Activated T-helper 1 cell treated with anti-CD3 and anti-CD28 coated beads, Interleukin-12 subunit alpha, Interleukin-12 subunit beta, Interleukin-2, Interleukin-4 antibody, amounts not matched to agents 30 ng/mL and 10 ng/mL and 1 ng/mL, durations not matched to agents 14 hours and 24 hours and 36 hours (primary cell): ENCODE results near the gene FOXP1. TPM values are rescaled to one million over a fixed set of nuclear protein-coding genes. Genes with fewer than 3 reads are reported as not detected.

Experiments used
- DNase-seq: peaks from one replicate; pipeline ENCODE4 v3.0.0; 2021; ENCODE audit warnings: low spot score
- H3K27ac Mint-ChIP-seq: one replicate; pipeline ENCODE4 v1.8.0; 2021; ENCODE audit warnings: mild to moderate bottlenecking, mixed read lengths
- H3K27me3 Mint-ChIP-seq: one replicate; pipeline ENCODE4 v1.8.0; 2022; ENCODE audit warnings: mild to moderate bottlenecking, moderate library complexity, mixed read lengths; ENCODE audit not compliant: insufficient read depth
- H3K36me3 Mint-ChIP-seq: one replicate; pipeline ENCODE4 v1.8.0; 2021; ENCODE audit warnings: low read depth, mixed read lengths
- H3K4me1 Mint-ChIP-seq: one replicate; pipeline ENCODE4 v1.8.0; 2021; ENCODE audit warnings: low read depth, mixed read lengths
- H3K4me3 Mint-ChIP-seq: one replicate; pipeline ENCODE4 v1.8.0; 2021; ENCODE audit warnings: mild to moderate bottlenecking, moderate library complexity, mixed read lengths
- H3K9me3 Mint-ChIP-seq: one replicate; pipeline ENCODE4 v1.8.0; 2021; ENCODE audit warnings: mixed read lengths
- intact Hi-C: fragments of 100-400 bp; cut with micrococcal nuclease; formaldehyde crosslinking; loops from one replicate; pipeline ENCODE4 v1.15.1; 2024
- total RNA-seq: library from RNA; stranded (reverse); gene quantifications from 2 replicates; pipeline ENCODE4 v1.2.3, GENCODE V29; 2022

Gene FOXP1
- total RNA-seq, 1 donor from 2014 or later, result 97.6 TPM

- H3K27me3 Mint-ChIP-seq, result peaks cover 7% of the 10 kb centered on the region
- peaks cover 3% of the 10 kb centered on the region for H3K36me3 Mint-ChIP-seq
- intact Hi-C loops, result no loop called here
- DNase-seq, result no peak
- no peak overlapping the region for H3K27ac Mint-ChIP-seq
- no peak overlapping the region for H3K4me3 Mint-ChIP-seq
- H3K9me3 Mint-ChIP-seq, result no peaks in the 10 kb centered on the region
- peaks cover 5% of the 10 kb centered on the region for H3K4me1 Mint-ChIP-seq
Observed at GRCh38 chr3:71208211-71209095, 375.1 kb downstream of the FOXP1 start.

- H3K36me3 Mint-ChIP-seq, result peaks cover 3% of the 10 kb centered on the region
- peaks cover 5% of the 10 kb centered on the region for H3K4me1 Mint-ChIP-seq
- no peak for DNase-seq
- no peak overlapping the region for H3K4me3 Mint-ChIP-seq
- H3K27ac Mint-ChIP-seq, result no peak overlapping the region
- peaks cover 7% of the 10 kb centered on the region for H3K27me3 Mint-ChIP-seq
- no peaks in the 10 kb centered on the region for H3K9me3 Mint-ChIP-seq
- intact Hi-C loops, result no loop called here
Observed at GRCh38 chr3:71207632-71208031, 375.9 kb downstream of the FOXP1 start.

GRCh38 chr3:71206305-71207165 is 377.0 kb downstream of the FOXP1 start:
- Mint-ChIP-seq H3K9me3 (no peaks in the 10 kb centered on the region), H3K27me3 (peaks cover 7% of the 10 kb centered on the region), H3K4me3 (no peak overlapping the region), H3K36me3 (peaks cover 3% of the 10 kb centered on the region), H3K4me1 (peaks cover 5% of the 10 kb centered on the region), H3K27ac (no peak overlapping the region)
- intact Hi-C loops, result no loop called here
- no peak for DNase-seq

- Mint-ChIP-seq H3K36me3 (peaks cover 3% of the 10 kb centered on the region), H3K9me3 (no peaks in the 10 kb centered on the region), H3K4me3 (no peak overlapping the region), H3K4me1 (no peaks in the 10 kb centered on the region), H3K27ac (no peak overlapping the region), H3K27me3 (peaks cover 10% of the 10 kb centered on the region)
- no peak for DNase-seq
- intact Hi-C loops, result no loop called here
Observed at GRCh38 chr3:71203727-71204488, 379.6 kb downstream of the FOXP1 start.

GRCh38 chr3:71202848-71203533 is 380.5 kb downstream of the FOXP1 start:
- intact Hi-C loops, result no loop called here
- Mint-ChIP-seq H3K27me3 (peaks cover 10% of the 10 kb centered on the region), H3K4me1 (no peaks in the 10 kb centered on the region), H3K27ac (no peak overlapping the region), H3K36me3 (peaks cover 3% of the 10 kb centered on the region), H3K9me3 (no peaks in the 10 kb centered on the region), H3K4me3 (no peak overlapping the region)
- no peak for DNase-seq

GRCh38 chr3:71201939-71202338 is 381.6 kb downstream of the FOXP1 start:
- DNase-seq, result no peak
- H3K9me3 Mint-ChIP-seq, result no peaks in the 10 kb centered on the region
- peaks cover 5% of the 10 kb centered on the region for H3K36me3 Mint-ChIP-seq
- peaks cover 8% of the 10 kb centered on the region for H3K27me3 Mint-ChIP-seq
- no peaks in the 10 kb centered on the region for H3K4me1 Mint-ChIP-seq
- no peak overlapping the region for H3K4me3 Mint-ChIP-seq
- no peak overlapping the region for H3K27ac Mint-ChIP-seq
- intact Hi-C loops, result no loop called here

- Mint-ChIP-seq H3K27me3 (peaks cover 5% of the 10 kb centered on the region), H3K27ac (no peak overlapping the region), H3K4me1 (peaks cover 12% of the 10 kb centered on the region), H3K4me3 (no peak overlapping the region), H3K9me3 (no peaks in the 10 kb centered on the region), H3K36me3 (peaks cover 9% of the 10 kb centered on the region)
- intact Hi-C loops, result no loop called here
- DNase-seq, result no peak
Observed at GRCh38 chr3:71197841-71198565, 385.5 kb downstream of the FOXP1 start.

- Mint-ChIP-seq H3K9me3 (no peaks in the 10 kb centered on the region), H3K4me3 (no peak overlapping the region), H3K27me3 (peaks cover 5% of the 10 kb centered on the region), H3K36me3 (peaks cover 9% of the 10 kb centered on the region), H3K4me1 (peaks cover 18% of the 10 kb centered on the region), H3K27ac (no peak overlapping the region)
- DNase-seq, result no peak
- intact Hi-C loops, result no loop called here
Observed at GRCh38 chr3:71195492-71195891, 388.0 kb downstream of the FOXP1 start.

- no peaks in the 10 kb centered on the region for H3K9me3 Mint-ChIP-seq
- intact Hi-C loops, result loop anchor here (1.0 to 5.0 kb wide), 2 partner anchors 107 to 127 kb away; no protein-coding TSS in a partner anchor
- H3K36me3 Mint-ChIP-seq, result peaks cover 9% of the 10 kb centered on the region
- DNase-seq, result no peak
- peaks cover 5% of the 10 kb centered on the region for H3K27me3 Mint-ChIP-seq
- H3K4me1 Mint-ChIP-seq, result peaks cover 23% of the 10 kb centered on the region
- H3K27ac Mint-ChIP-seq, result no peak overlapping the region
- H3K4me3 Mint-ChIP-seq, result no peak overlapping the region
Observed at GRCh38 chr3:71194785-71195184, 388.7 kb downstream of the FOXP1 start.

GRCh38 chr3:71191031-71191482 is 392.5 kb downstream of the FOXP1 start:
- peaks cover 33% of the 10 kb centered on the region for H3K4me1 Mint-ChIP-seq
- DNase-seq, result no peak
- intact Hi-C loops, result loop anchor here (5.0 kb wide), 1 partner anchor 124 kb away; no protein-coding TSS in a partner anchor
- H3K9me3 Mint-ChIP-seq, result no peaks in the 10 kb centered on the region
- peaks cover 4% of the 10 kb centered on the region for H3K27me3 Mint-ChIP-seq
- H3K4me3 Mint-ChIP-seq, result no peak overlapping the region
- H3K27ac Mint-ChIP-seq, result no peak overlapping the region
- H3K36me3 Mint-ChIP-seq, result peaks cover 9% of the 10 kb centered on the region

- no peak for DNase-seq
- H3K27me3 Mint-ChIP-seq, result peaks cover 5% of the 10 kb centered on the region
- H3K9me3 Mint-ChIP-seq, result no peaks in the 10 kb centered on the region
- intact Hi-C loops, result loop anchor here (1.0 to 5.0 kb wide), 3 partner anchors 37 to 393 kb away; partner anchors contain the start of gene FOXP1
- H3K4me3 Mint-ChIP-seq, result no peak overlapping the region
- H3K27ac Mint-ChIP-seq, result peak overlapping the region; percentile 10
- H3K4me1 Mint-ChIP-seq, result peaks cover 32% of the 10 kb centered on the region
- H3K36me3 Mint-ChIP-seq, result peaks cover 5% of the 10 kb centered on the region
Observed at GRCh38 chr3:71189480-71189879, 394.0 kb downstream of the FOXP1 start.
